IgD-negative memory B cell (primary cell): Measurements from ENCODE around the gene PUS7L. TPM values are rescaled to one million over a fixed set of nuclear protein-coding genes. Genes with fewer than 3 reads are reported as not detected.
"Not testable (repeated sequence)": the region's sequence is repeated elsewhere in the genome, so short reads cannot be mapped to it uniquely, and the experiment has no call there.

Source experiments
- H3K27ac Mint-ChIP-seq, 3 donors: one replicate each; pipeline ENCODE4 v1.8.0; 2020 to 2022; ENCODE audit warnings: mild to moderate bottlenecking in 3 of 3, mixed read lengths in 3 of 3, moderate library complexity in 1 of 3
- H3K27me3 Mint-ChIP-seq: one replicate; pipeline ENCODE4 v1.8.0; 2021; ENCODE audit warnings: mixed read lengths
- H3K36me3 Mint-ChIP-seq: one replicate; pipeline ENCODE4 v1.8.0; 2020; ENCODE audit warnings: mild to moderate bottlenecking, mixed read lengths
- H3K4me1 Mint-ChIP-seq, 3 donors: one replicate each; pipeline ENCODE4 v1.8.0; 2020 to 2022; ENCODE audit warnings: mixed read lengths in 3 of 3, mild to moderate bottlenecking in 1 of 3
- H3K4me3 Mint-ChIP-seq, 4 donors: one replicate each; pipeline ENCODE4 v1.8.0; 2020 to 2022; ENCODE audit warnings: mild to moderate bottlenecking in 4 of 4, mixed read lengths in 4 of 4, moderate library complexity in 3 of 4
- H3K9me3 Mint-ChIP-seq, 3 donors: one replicate each; pipeline ENCODE4 v1.8.0; 2020 to 2021; ENCODE audit warnings: mixed read lengths in 3 of 3, mild to moderate bottlenecking in 1 of 3
- polyA plus RNA-seq: library from polyadenylated mRNA; unstranded; fragments of 300-500 nt; fragmentation: Illumina TruSeq; gene quantifications from one replicate; pipeline ENCODE4 v1.2.3, GENCODE V29; 2021

Gene PUS7L
- polyA plus RNA-seq, 1 donor from 2014 or later: 39.0 TPM

DNA sequence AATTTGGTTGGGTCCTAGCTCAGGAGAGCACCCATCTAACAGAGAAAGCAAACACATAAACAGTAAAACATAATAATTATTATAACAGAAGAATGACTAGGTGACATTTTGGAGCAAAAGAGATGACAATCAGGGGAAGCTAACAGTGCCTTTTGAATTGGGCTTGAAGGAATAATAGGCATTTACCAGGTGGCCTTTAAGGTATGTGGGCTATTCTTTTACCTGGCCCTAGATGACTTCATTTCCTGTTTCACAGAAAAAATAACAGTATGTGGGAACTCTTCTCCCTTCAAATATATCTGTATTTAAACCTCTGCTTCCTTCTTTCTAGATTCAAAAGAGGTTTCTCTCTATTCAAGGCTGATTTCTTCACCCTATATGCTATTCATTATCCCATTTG, 4.0 kb upstream of the PUS7L start:
- H3K4me3 Mint-ChIP-seq: no peak overlapping the region

DNA sequence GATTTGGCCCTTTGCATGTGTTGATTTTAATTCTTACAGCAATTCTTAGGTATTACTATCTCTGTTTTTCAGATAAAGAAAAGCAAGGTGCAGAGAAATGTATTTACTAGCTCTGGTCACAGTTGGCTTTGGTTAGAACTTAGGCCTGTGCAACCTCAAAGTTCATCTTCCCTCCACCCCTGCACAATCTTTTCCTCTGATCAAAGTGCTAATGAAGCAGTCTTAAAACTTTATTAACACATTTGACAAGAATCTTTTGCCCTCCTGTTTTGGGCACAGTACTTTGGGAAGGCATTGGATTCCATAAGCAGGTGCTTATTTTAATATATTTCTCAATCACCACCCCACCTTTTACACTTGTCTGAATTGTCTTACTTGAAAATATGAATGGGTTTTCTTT, 2.9 kb upstream of the PUS7L start:
- Mint-ChIP-seq H3K27me3 (peaks cover 2% of the 10 kb centered on the region), H3K4me1 (peaks cover 33 to 49% (median 47%) of the 10 kb centered on the region in 3 donors), H3K9me3 (no peaks in the 10 kb centered on the region), H3K36me3 (peaks cover 11% of the 10 kb centered on the region), H3K4me3 (peak overlapping the region in 3 of 4 donors; percentile 63 to 74 (median 71)), H3K27ac (peak overlapping the region in 1 of 3 donors; percentile 44)

More for the DNA sequence above, 4.0 kb upstream of the PUS7L start:
- peaks cover 1% of the 10 kb centered on the region for H3K27me3 Mint-ChIP-seq
- H3K27ac Mint-ChIP-seq: no peak overlapping the region
- peaks cover 30 to 44% (median 41%) of the 10 kb centered on the region in 3 donors for H3K4me1 Mint-ChIP-seq
- no peaks in the 10 kb centered on the region for H3K9me3 Mint-ChIP-seq
- H3K36me3 Mint-ChIP-seq: peaks cover 11% of the 10 kb centered on the region

DNA sequence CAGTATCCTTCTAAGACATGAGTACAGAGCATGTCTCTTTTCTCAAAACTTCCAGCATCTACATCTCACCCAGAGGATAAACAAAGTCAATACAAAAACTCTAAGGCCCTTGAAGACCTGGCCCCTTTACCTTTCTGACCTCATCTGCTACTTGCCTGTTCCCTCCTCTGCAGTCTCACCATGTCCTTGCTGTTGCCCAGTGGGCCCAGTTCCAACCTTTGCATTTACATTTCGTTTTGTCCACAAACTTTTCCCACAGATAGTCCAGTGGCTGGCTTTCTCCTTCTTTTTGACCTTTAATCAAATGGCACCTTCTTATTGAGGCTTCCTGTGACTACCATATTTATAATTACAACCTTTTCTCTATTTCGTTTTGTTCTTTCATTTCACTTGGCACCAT, 1.8 kb upstream of the PUS7L start:
- peaks cover 41 to 59% (median 56%) of the 10 kb centered on the region in 3 donors for H3K4me1 Mint-ChIP-seq
- H3K27me3 Mint-ChIP-seq: peaks cover 2% of the 10 kb centered on the region
- peak overlapping the region; percentile 65 to 100 (median 91) for H3K27ac Mint-ChIP-seq
- peak overlapping the region; percentile 97 to 99 (median 97) for H3K4me3 Mint-ChIP-seq
- no peaks in the 10 kb centered on the region for H3K9me3 Mint-ChIP-seq
- peaks cover 11% of the 10 kb centered on the region for H3K36me3 Mint-ChIP-seq

DNA sequence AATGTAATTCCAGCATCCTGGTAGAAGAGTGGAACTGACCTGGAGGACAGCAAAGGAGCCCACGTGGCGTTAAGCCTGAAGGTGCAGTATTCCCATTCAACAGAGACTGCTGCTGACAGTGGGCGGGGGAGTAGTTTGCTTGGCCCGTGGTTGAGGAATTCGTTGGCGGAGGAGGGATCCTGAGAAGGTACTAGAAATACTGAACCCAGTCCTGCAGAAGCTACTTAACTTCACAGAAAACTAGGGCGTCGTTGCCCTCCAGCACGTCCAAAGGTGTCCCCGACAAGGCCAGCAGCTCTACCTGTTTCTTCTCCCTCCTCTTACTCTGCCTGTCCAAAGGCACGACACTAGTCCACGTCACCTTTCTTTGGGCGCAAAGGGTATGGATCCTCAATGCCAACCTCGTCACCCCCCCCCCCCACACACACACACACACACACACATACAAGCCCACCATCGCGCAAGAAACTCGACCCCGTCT, 303 bp downstream of the PUS7L start:
- Mint-ChIP-seq H3K4me3 (peak overlapping the region; percentile 97 to 99 (median 97)), H3K27me3 (peaks cover 2% of the 10 kb centered on the region), H3K27ac (peak overlapping the region; percentile 91 to 100 (median 99)), H3K36me3 (peaks cover 14% of the 10 kb centered on the region), H3K4me1 (peaks cover 37 to 60% (median 58%) of the 10 kb centered on the region in 3 donors), H3K9me3 (no peaks in the 10 kb centered on the region)

DNA sequence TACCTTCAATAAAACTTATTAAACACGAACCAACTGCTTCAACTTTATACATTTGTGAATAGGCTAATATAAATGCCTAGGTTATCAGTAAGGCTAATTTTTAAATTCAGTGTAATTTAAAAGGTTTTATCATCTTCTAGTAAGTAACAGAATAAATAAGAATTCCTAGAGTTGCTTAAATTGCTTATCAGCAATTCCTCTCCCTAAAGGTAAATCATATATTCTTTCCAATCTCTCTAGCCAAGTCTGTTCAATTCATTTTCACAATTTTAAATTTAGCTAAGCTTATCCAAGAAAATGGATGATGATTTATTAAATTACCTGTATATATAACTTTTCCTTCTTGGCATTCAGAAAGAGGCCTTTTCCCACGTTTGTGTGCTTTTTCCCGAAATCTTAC, 4.6 kb downstream of the PUS7L start:
- Mint-ChIP-seq H3K36me3 (peaks cover 16% of the 10 kb centered on the region), H3K9me3 (no peaks in the 10 kb centered on the region), H3K4me1 (peaks cover 27 to 43% (median 41%) of the 10 kb centered on the region in 3 donors), H3K4me3 (no peak overlapping the region), H3K27me3 (peaks cover 2% of the 10 kb centered on the region), H3K27ac (no peak overlapping the region)

DNA sequence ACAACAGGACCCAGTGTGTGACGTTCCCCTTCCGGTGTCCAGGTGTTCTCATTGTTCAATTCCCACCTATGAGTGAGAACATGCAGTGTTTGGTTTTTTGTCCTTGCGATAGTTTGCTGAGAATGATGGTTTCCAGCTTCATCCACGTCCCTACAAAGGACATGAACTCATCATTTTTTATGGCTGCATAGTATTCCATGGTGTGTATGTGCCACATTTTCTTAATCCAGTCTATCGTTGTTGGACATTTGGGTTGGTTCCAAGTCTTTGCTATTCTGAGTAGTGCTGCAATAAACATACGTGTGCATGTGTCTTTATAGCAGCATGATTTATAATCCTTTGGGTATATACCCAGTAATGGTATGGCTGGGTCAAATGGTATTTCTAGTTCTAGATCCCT, 7.2 kb downstream of the PUS7L start:
- H3K4me1 Mint-ChIP-seq: peaks cover 19 to 30% (median 22%) of the 10 kb centered on the region in 3 donors

DNA sequence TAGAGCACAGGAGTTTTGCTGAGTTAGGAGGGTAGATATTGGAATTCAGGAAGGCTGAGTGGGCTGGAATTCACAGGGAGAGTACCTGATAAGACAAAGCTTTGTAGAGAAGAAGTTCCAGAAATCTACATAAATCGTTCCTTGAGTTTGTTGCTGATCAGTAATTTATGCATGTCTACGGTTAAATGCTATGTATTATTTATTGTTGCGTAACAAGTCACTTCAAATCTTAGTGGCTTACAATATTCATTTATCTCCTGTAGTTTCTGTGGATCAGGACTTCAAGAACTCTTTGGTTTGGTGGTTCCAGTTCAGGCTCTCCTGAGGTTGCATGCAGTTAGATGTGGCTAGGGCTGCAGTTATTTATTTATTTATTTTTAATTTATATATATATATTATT, 7.8 kb downstream of the PUS7L start:
- Mint-ChIP-seq H3K4me3 (no peak overlapping the region), H3K4me1 (peaks cover 15 to 26% (median 17%) of the 10 kb centered on the region in 3 donors), H3K27me3 (no peaks in the 10 kb centered on the region), H3K36me3 (peaks cover 16% of the 10 kb centered on the region), H3K27ac (no peak overlapping the region), H3K9me3 (no peaks in the 10 kb centered on the region)

More for the DNA sequence above, 7.2 kb downstream of the PUS7L start:
- H3K4me3 Mint-ChIP-seq, H3K9me3 Mint-ChIP-seq, H3K27me3 Mint-ChIP-seq, H3K27ac Mint-ChIP-seq: not testable (repeated sequence)
- peaks cover 15% of the 10 kb centered on the region for H3K36me3 Mint-ChIP-seq

DNA sequence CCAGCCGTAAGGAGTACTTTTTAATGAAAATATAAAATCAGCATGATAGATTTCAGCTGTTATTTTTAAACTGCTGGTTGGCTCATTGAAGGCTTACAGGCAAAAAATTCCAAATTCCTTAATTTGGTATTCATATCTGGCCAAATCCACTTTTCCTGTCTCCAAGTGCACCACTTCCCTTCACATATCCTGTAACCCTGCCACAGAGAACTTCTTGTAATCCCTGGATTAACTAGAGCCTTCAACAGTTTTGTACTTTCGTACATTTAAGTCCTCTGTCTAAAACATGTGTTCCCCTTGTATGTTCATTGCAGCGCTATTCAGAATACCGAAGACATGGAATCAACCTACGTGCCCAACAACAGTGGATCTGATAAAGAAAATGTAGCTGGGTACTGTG, 9.6 kb downstream of the PUS7L start:
- no peak overlapping the region for H3K4me3 Mint-ChIP-seq
- H3K36me3 Mint-ChIP-seq: peaks cover 23% of the 10 kb centered on the region
- peaks cover 11 to 15% (median 12%) of the 10 kb centered on the region in 3 donors for H3K4me1 Mint-ChIP-seq
- H3K27me3 Mint-ChIP-seq: no peaks in the 10 kb centered on the region
- H3K27ac Mint-ChIP-seq: no peak overlapping the region
- no peaks in the 10 kb centered on the region for H3K9me3 Mint-ChIP-seq

DNA sequence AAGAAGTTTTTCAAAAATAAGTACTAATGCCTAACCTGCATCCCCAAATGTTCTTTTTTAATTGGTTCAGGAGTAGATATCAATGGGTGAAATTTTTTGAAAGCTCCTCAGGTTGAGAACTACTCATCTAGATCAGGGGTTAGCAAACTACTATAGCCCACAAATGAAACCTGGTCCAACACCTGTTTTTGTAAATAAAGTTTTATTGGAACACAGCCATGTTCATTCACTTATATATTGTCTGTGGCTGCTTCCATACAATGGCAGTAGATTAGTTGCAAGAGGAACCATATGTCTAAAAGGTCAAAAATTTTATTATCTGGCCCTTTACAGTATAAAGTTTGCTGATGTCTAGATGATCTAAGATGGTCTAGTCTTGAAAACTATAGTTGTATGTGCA, 13.8 kb downstream of the PUS7L start:
- H3K9me3 Mint-ChIP-seq: no peaks in the 10 kb centered on the region
- no peak overlapping the region for H3K27ac Mint-ChIP-seq
- H3K27me3 Mint-ChIP-seq: no peaks in the 10 kb centered on the region
- no peaks in the 10 kb centered on the region for H3K4me1 Mint-ChIP-seq
- no peak overlapping the region for H3K4me3 Mint-ChIP-seq
- H3K36me3 Mint-ChIP-seq: peaks cover 20% of the 10 kb centered on the region

DNA sequence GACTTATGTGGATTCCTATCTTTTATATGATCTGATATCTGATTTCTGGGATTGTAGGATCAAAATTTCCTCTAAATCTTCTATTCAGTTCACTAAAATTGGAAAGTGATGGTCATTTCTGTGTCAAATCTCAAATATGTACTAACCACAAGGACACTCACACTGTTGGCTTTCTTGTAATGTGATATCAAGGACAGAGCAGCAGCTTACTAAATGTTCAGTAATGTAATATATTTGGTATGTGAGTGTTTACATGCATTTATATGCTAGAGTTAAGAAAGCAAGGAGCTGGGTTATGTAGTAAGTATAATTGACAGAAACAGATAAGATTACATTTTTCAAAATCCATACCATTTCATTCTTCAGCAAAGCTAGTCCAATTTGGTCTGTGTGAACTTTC, 16.5 kb downstream of the PUS7L start:
- Mint-ChIP-seq H3K9me3 (no peaks in the 10 kb centered on the region), H3K27me3 (no peaks in the 10 kb centered on the region), H3K27ac (no peak overlapping the region), H3K4me1 (no peaks in the 10 kb centered on the region), H3K36me3 (peaks cover 24% of the 10 kb centered on the region), H3K4me3 (no peak overlapping the region)

DNA sequence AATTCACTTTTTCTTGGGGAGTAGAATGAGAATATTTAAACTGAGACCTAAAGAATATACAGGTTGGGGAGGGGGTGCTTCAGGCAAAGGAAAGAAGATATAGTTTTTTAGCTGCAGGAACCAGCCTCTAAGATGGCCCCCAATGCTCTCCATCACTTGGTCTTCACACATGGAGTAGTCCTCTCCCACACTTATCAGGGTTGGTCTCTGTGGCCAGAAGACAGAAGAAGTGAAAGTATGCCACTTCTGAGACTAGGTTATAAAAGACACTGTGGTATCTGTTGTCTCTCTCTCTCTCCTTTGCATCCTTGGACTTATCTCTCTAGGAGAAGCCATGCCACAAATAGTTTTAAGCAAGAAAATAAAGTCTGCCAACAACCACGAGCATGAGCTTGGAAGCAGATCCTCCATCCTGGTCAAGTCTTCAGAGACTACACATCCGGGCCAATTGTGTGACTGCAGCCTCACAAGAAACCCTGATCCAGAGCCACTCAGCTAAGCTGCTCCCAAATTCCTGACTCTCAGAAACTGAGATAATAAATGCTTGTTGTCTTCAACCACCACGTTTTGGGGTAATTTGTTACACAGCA, 18.0 kb downstream of the PUS7L start:
- Mint-ChIP-seq H3K27ac (no peak overlapping the region), H3K27me3 (no peaks in the 10 kb centered on the region), H3K36me3 (peaks cover 22% of the 10 kb centered on the region), H3K4me3 (no peak overlapping the region), H3K4me1 (no peaks in the 10 kb centered on the region), H3K9me3 (no peaks in the 10 kb centered on the region)

DNA sequence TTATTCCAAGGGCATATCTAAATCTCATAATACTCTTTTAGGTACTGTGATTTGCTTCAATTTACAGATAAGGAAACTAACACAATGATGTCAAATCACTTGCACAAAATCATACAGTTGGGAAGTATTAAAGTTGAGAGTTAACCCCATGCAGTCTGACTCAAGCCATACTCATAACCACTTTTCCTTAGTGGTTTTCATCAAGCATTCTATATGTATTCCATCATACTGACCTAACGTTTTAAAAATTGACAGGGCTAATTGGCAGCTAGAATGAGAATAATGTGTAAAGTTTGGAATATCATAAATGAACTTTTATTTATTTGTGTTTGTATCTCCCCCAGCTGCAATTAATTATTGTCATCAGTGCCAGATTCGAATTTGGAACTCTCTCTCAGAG, 20.9 kb downstream of the PUS7L start:
- H3K36me3 Mint-ChIP-seq: peaks cover 12% of the 10 kb centered on the region
- peaks cover 0 to 2% (median 0%) of the 10 kb centered on the region in 3 donors for H3K4me1 Mint-ChIP-seq
- H3K27ac Mint-ChIP-seq: no peak overlapping the region
- H3K9me3 Mint-ChIP-seq: no peaks in the 10 kb centered on the region
- H3K4me3 Mint-ChIP-seq: no peak overlapping the region
- H3K27me3 Mint-ChIP-seq: no peaks in the 10 kb centered on the region

DNA sequence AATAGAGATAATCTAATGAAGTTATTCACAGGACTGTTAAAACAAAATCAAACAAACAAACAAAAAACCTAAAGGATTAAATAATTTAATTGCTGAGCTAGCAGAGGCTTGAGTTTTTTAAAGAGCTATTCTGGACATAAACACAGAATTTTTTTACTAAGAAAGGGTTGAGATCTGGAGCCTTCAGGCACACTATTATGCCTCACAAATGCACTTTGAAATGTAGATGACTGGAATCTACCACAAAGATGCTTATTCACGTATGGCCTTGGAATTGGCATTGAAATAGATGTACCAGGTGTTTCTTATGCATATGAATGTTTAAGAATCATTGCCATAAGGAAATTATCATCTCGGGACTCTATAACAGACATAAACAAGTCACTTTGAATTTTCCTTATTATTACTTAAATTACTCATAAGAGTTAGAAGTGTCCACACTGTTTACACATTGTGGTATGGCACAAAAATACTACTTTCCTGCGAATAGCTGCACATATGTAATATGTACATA, 21.6 kb downstream of the PUS7L start:
- no peaks in the 10 kb centered on the region for H3K27me3 Mint-ChIP-seq
- H3K9me3 Mint-ChIP-seq: no peaks in the 10 kb centered on the region
- peaks cover 0 to 2% (median 0%) of the 10 kb centered on the region in 3 donors for H3K4me1 Mint-ChIP-seq
- H3K27ac Mint-ChIP-seq: no peak overlapping the region
- H3K4me3 Mint-ChIP-seq: no peak overlapping the region
- peaks cover 11% of the 10 kb centered on the region for H3K36me3 Mint-ChIP-seq

DNA sequence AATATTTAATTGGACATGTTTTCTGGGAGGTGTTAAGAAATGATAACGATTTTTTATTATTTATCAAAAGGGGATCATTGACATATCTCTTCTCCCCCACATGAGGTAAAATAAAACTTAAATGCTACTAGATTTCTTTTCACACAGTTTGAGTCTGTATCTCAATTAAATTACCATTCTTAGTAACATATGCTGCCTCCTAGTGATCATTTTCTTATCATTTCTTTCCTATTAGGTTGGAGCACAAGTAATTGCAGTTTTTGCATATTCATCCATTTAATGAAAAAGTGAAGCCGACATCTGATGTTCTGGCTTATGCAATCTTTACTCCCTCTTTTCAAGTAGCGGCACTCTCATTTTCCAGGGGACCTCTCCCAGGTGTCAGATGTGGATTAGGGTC, 24.9 kb downstream of the PUS7L start:
- no peak overlapping the region for H3K27ac Mint-ChIP-seq
- peaks cover 4% of the 10 kb centered on the region for H3K36me3 Mint-ChIP-seq
- H3K4me1 Mint-ChIP-seq: peaks cover 0 to 2% (median 0%) of the 10 kb centered on the region in 3 donors
- H3K27me3 Mint-ChIP-seq: no peaks in the 10 kb centered on the region
- no peaks in the 10 kb centered on the region for H3K9me3 Mint-ChIP-seq
- no peak overlapping the region for H3K4me3 Mint-ChIP-seq

DNA sequence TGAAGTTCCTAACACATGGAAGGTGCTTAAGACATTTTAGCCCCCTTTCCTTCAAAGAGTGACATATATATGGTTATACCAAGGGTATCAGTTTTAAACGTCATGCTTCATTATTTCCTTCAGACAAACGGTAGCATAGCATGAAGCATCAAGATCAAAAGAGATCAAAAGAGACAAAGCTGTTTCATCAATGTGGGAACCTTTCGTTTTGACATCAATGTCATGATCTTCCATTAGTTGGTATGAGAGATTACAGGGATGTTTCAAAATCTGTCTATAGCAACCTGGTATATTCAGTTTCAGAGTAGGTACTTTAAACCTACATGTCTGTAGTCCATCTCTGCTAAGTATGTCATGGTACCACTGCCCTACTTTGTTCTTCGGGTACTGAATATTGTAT, 28.3 kb downstream of the PUS7L start:
- no peaks in the 10 kb centered on the region for H3K9me3 Mint-ChIP-seq
- peaks cover 0 to 2% (median 0%) of the 10 kb centered on the region in 3 donors for H3K4me1 Mint-ChIP-seq
- H3K36me3 Mint-ChIP-seq: peaks cover 5% of the 10 kb centered on the region
- H3K27ac Mint-ChIP-seq: peak overlapping the region in 1 of 3 donors; percentile 44
- H3K4me3 Mint-ChIP-seq: no peak overlapping the region
- no peaks in the 10 kb centered on the region for H3K27me3 Mint-ChIP-seq

DNA sequence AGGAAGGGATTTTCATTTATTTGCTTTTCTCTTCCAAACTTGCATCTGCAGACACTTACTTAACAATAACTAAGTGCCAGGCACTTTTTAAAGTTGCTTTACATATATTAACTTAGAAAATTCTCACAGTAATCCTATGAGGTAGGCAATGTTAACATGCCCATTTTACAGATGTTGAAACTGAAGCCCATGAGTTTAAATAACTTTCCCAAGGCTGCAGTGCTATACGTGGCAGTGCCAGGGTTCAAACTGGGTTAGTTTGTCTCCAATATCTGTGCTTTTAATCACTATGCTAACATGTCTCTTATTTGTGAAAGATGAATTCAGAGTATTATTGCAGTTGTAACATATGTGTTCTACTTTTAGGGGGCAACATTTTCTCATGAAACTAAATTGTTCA, 29.9 kb downstream of the PUS7L start:
- no peaks in the 10 kb centered on the region for H3K9me3 Mint-ChIP-seq
- H3K4me1 Mint-ChIP-seq: peaks cover 0 to 2% (median 0%) of the 10 kb centered on the region in 3 donors
- H3K4me3 Mint-ChIP-seq: no peak overlapping the region
- H3K36me3 Mint-ChIP-seq: peaks cover 2% of the 10 kb centered on the region
- H3K27ac Mint-ChIP-seq: no peak overlapping the region
- no peaks in the 10 kb centered on the region for H3K27me3 Mint-ChIP-seq
